K562 (cell line): ENCODE measurements around the gene TRMT1. TPM values are rescaled to one million over a fixed set of nuclear protein-coding genes. Genes with fewer than 3 reads are reported as not detected.

Experiments
- CAMTA2 ChIP-seq: fragments of 250-450 bp; sonication (Bioruptor Pico); conservative IDR thresholded peaks from 2 replicates; pipeline ENCODE4 v1.5.1; 2022
- FUS ChIP-seq: fragments of 200-400 bp; formaldehyde crosslinking; optimal IDR thresholded peaks from 2 replicates; pipeline ENCODE3; 2017; ENCODE audit warnings: low read depth, low read length
- LARP7 ChIP-seq: fragments of 450-650 bp; IDR thresholded peaks from 2 replicates; pipeline ENCODE4 v1.6.1; 2016
- MTA1 ChIP-seq: fragments of 450-650 bp; IDR thresholded peaks from 2 replicates; pipeline ENCODE4 v1.6.1; 2017; ENCODE audit warnings: borderline replicate concordance
- MTA2 ChIP-seq: fragments of 450-650 bp; IDR thresholded peaks from 2 replicates; pipeline ENCODE4 v1.6.1; 2016; ENCODE audit warnings: low read depth
- NFXL1 ChIP-seq: fragments of 450-650 bp; formaldehyde crosslinking; IDR thresholded peaks from 2 replicates; pipeline ENCODE4 v1.4.0; 2021; ENCODE audit warnings: mild to moderate bottlenecking
- PURB ChIP-seq: sonication (generic); formaldehyde crosslinking; IDR thresholded peaks from 2 replicates; pipeline ENCODE4 v1.9.0; 2021; ENCODE audit warnings: low read depth, mild to moderate bottlenecking, missing genetic modification reagents
- RNF2 ChIP-seq: sonication (generic); IDR thresholded peaks from 2 replicates; pipeline ENCODE4 v1.6.1; 2016
- SMARCA4 ChIP-seq: fragments of 450-650 bp; IDR thresholded peaks from 2 replicates; pipeline ENCODE4 v1.6.1; 2016
- SMARCC2 ChIP-seq: fragments of 450-650 bp; IDR thresholded peaks from 2 replicates; pipeline ENCODE4 v1.6.1; 2017; ENCODE audit warnings: antibody characterized with exemption, moderate library complexity, mild to moderate bottlenecking, low read depth
- SRSF9 ChIP-seq: fragments of 200-400 bp; formaldehyde crosslinking; IDR thresholded peaks from 2 replicates; pipeline ENCODE4 v1.6.1; 2017; ENCODE audit warnings: low read depth, low read length, borderline replicate concordance
- TBP ChIP-seq: optimal IDR thresholded peaks from 2 replicates; pipeline ENCODE3; 2011; ENCODE audit warnings: low read depth, low read length, improper control_type of control experiment
- U2AF1 ChIP-seq: fragments of 200-400 bp; formaldehyde crosslinking; optimal IDR thresholded peaks from 2 replicates; pipeline ENCODE3; 2017; ENCODE audit warnings: mild to moderate bottlenecking, low read depth, low read length, moderate library complexity
- ZNF146 ChIP-seq: IDR thresholded peaks from one replicate; pipeline ENCODE4 v1.6.1; 2018; ENCODE audit warnings: missing compliant biosample characterization; ENCODE audit not compliant: unreplicated experiment
- ZNF212 ChIP-seq: fragments of 450-650 bp; formaldehyde crosslinking; IDR thresholded peaks from 2 replicates; pipeline ENCODE4 v1.4.0; 2020; ENCODE audit warnings: mild to moderate bottlenecking
- ZNF23 ChIP-seq: fragments of 250-450 bp; sonication (Bioruptor Pico); IDR thresholded peaks from 2 replicates; pipeline ENCODE4 v1.4.0; 2020; ENCODE audit warnings: mild to moderate bottlenecking
- ZNF76 ChIP-seq: fragments of 250-450 bp; sonication (Bioruptor Pico); IDR thresholded peaks from 2 replicates; pipeline ENCODE4 v1.4.0; 2020; ENCODE audit warnings: mild to moderate bottlenecking, moderate library complexity, borderline replicate concordance
- polyA plus RNA-seq, 8 experiments: library from polyadenylated mRNA; depleted of rRNA in 4 of 8; stranded (reverse) in 5 of 8; unstranded in 3 of 8; fragments of >200 nt; fragmentation: Nextera tagmentation in 2 of 8; fragmentation: Illumina TruSeq in 1 of 8; extraction: Ambion mirVana in 2 of 8; extraction: Trizol in 1 of 8; gene quantifications; 2 replicates each; pipeline versions ENCODE4 v1.2.1 to v1.2.3, GENCODE V29; 2011 to 2014; ENCODE audit warnings: inconsistent platforms in 1 of 8, missing spikeins in 1 of 8
- total RNA-seq, 7 experiments: library from RNA; depleted of rRNA in 6 of 7; stranded (reverse); fragments of >200 nt in 6 of 7; fragmentation: Illumina TruSeq in 2 of 7; extraction: Trizol in 2 of 7; gene quantifications; 2 replicates each; pipeline versions ENCODE4 v1.2.1 to v1.2.3, GENCODE V29; 2011 to 2021; ENCODE audit warnings: low replicate concordance in 1 of 7
- TF ChIP-seq, protein P1 (sequence below): fragments of 450-650 bp; IDR thresholded peaks from 2 replicates; pipeline ENCODE4 v1.6.1; 2016; ENCODE audit warnings: low read depth
- TF ChIP-seq, protein P2 (sequence below), 2 experiments: fragments of 450-650 bp; conservative IDR thresholded peaks; 2 replicates each; pipeline ENCODE4 v1.6.1; 2017; ENCODE audit warnings: mild to moderate bottlenecking in 2 of 2, moderate library complexity in 2 of 2
- TF ChIP-seq, protein P3 (sequence below): sonication (generic); formaldehyde crosslinking; IDR thresholded peaks from 2 replicates; pipeline ENCODE4 v1.8.1; 2023; ENCODE audit warnings: mild to moderate bottlenecking, missing genetic modification reagents

The TRMT1 gene
- total and polyA plus RNA-seq, 9 of the 15 experiments (the other 6 are each of a cell fraction or from before 2014, with no cell fraction given): 5.8 to 158 (median 54.3) TPM

DNA sequence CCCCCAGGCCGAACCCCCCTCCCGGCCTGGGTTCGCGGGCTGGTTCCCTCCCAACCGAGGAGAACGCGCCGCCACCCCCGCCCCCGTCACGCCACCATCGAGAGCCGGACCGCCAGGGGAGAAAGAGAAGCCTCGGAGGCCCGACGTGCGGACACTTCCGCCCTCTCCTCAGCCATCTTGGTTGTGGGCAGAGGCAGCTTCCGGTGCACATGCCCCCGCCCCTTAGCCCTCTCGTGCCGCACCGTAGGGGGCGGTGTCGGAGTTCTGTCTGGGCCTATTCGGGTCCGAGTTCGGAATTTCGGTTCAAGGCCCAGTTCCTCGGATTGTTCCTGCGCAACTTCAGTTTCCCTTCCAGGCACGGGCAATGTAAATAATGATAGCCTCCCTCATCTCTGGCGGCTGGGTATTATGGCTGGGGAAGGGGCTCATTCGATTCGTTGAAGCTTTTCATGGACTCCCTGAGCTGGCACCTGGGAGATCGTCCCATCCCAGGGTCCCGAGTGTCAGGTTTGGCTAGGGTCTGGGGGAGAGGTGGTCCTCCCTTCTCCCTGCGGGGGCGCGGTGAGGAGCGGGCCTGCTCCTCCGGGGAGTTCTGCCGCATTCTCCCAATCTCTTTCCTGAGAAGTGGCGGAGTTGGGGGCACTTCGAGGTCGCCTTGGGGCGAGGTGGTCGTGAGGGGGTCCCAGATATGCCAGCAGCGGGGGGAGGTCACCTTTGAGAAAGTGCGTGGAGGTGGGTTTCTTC lies 33.8 kb upstream of the TRMT1 start, which contains the start of the genes IER2 and STX10 (continued):
- TF ChIP-seq, protein P1, sequence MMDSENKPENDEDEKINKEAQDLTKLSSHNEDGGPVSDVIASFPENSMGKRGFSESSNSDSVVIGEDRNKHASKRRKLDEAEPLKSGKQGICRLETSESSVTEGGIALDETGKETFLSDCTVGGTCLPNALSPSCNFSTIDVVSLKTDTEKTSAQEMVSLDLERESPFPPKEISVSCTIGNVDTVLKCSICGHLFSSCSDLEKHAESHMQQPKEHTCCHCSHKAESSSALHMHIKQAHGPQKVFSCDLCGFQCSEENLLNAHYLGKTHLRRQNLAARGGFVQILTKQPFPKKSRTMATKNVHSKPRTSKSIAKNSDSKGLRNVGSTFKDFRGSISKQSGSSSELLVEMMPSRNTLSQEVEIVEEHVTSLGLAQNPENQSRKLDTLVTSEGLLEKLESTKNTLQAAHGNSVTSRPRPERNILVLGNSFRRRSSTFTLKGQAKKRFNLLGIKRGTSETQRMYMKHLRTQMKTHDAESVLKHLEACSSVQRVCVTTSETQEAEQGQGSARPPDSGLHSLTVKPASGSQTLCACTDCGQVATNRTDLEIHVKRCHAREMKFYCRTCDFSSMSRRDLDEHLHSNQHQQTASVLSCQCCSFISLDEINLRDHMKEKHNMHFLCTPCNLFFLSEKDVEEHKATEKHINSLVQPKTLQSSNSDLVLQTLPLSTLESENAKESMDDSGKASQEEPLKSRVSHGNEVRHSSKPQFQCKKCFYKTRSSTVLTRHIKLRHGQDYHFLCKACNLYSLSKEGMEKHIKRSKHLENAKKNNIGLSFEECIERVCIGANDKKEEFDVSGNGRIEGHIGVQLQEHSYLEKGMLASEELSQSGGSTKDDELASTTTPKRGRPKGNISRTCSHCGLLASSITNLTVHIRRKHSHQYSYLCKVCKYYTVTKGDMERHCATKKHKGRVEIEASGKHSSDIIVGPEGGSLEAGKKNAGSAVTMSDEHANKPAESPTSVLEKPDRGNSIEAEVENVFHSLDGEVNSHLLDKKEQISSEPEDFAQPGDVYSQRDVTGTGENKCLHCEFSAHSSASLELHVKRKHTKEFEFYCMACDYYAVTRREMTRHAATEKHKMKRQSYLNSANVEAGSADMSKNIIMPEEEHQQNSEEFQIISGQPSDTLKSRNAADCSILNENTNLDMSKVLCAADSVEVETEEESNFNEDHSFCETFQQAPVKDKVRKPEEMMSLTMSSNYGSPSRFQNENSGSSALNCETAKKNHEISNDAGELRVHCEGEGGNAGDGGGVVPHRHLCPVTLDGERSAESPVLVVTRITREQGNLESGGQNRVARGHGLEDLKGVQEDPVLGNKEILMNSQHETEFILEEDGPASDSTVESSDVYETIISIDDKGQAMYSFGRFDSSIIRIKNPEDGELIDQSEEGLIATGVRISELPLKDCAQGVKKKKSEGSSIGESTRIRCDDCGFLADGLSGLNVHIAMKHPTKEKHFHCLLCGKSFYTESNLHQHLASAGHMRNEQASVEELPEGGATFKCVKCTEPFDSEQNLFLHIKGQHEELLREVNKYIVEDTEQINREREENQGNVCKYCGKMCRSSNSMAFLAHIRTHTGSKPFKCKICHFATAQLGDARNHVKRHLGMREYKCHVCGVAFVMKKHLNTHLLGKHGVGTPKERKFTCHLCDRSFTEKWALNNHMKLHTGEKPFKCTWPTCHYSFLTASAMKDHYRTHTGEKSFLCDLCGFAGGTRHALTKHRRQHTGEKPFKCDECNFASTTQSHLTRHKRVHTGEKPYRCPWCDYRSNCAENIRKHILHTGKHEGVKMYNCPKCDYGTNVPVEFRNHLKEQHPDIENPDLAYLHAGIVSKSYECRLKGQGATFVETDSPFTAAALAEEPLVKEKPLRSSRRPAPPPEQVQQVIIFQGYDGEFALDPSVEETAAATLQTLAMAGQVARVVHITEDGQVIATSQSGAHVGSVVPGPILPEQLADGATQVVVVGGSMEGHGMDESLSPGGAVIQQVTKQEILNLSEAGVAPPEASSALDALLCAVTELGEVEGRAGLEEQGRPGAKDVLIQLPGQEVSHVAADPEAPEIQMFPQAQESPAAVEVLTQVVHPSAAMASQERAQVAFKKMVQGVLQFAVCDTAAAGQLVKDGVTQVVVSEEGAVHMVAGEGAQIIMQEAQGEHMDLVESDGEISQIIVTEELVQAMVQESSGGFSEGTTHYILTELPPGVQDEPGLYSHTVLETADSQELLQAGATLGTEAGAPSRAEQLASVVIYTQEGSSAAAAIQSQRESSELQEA: peak; percentile 71
- TF ChIP-seq ZNF23 (CRISPR knock-in tag) (no peak), MTA1 (peak; percentile 17; the same call in 1 of the 2 replicates), NFXL1 (CRISPR knock-in tag) (no peak), FUS (no peak), TBP (no peak), CAMTA2 (no peak), ZNF212 (CRISPR knock-in tag) (no peak), RNF2 (peak; percentile 71; the same call in 1 of the 2 replicates), SMARCA4 (peak; percentile 72; the same call in 1 of the 2 replicates), U2AF1 (no peak), ZNF146 (CRISPR knock-in tag) (no peak), MTA2 (no peak), PURB (CRISPR knock-in tag) (no peak), LARP7 (no peak), SRSF9 (no peak), ZNF76 (no peak), SMARCC2 (0 out of 2 replicates have a peak, but pooled peaks have one; percentile 38)
- TF ChIP-seq, protein P2, sequence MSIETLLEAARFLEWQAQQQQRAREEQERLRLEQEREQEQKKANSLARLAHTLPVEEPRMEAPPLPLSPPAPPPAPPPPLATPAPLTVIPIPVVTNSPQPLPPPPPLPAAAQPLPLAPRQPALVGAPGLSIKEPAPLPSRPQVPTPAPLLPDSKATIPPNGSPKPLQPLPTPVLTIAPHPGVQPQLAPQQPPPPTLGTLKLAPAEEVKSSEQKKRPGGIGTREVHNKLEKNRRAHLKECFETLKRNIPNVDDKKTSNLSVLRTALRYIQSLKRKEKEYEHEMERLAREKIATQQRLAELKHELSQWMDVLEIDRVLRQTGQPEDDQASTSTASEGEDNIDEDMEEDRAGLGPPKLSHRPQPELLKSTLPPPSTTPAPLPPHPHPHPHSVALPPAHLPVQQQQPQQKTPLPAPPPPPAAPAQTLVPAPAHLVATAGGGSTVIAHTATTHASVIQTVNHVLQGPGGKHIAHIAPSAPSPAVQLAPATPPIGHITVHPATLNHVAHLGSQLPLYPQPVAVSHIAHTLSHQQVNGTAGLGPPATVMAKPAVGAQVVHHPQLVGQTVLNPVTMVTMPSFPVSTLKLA (conservative IDR thresholded peaks at IDR 0.05): peak; percentile 92 to 95
- TF ChIP-seq, protein P3, sequence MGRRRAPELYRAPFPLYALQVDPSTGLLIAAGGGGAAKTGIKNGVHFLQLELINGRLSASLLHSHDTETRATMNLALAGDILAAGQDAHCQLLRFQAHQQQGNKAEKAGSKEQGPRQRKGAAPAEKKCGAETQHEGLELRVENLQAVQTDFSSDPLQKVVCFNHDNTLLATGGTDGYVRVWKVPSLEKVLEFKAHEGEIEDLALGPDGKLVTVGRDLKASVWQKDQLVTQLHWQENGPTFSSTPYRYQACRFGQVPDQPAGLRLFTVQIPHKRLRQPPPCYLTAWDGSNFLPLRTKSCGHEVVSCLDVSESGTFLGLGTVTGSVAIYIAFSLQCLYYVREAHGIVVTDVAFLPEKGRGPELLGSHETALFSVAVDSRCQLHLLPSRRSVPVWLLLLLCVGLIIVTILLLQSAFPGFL (CRISPR knock-in tag): no peak
